ENCODE results near the gene CALCOCO2. TPM values are rescaled to one million over a fixed set of nuclear protein-coding genes. Genes with fewer than 3 reads are reported as not detected.
"Not testable (repeated sequence)": the region's sequence is repeated elsewhere in the genome, so short reads cannot be mapped to it uniquely, and the experiment has no call there.

Gene CALCOCO2
- total RNA-seq, 1 donor from 2014 or later: 142 TPM

DNA sequence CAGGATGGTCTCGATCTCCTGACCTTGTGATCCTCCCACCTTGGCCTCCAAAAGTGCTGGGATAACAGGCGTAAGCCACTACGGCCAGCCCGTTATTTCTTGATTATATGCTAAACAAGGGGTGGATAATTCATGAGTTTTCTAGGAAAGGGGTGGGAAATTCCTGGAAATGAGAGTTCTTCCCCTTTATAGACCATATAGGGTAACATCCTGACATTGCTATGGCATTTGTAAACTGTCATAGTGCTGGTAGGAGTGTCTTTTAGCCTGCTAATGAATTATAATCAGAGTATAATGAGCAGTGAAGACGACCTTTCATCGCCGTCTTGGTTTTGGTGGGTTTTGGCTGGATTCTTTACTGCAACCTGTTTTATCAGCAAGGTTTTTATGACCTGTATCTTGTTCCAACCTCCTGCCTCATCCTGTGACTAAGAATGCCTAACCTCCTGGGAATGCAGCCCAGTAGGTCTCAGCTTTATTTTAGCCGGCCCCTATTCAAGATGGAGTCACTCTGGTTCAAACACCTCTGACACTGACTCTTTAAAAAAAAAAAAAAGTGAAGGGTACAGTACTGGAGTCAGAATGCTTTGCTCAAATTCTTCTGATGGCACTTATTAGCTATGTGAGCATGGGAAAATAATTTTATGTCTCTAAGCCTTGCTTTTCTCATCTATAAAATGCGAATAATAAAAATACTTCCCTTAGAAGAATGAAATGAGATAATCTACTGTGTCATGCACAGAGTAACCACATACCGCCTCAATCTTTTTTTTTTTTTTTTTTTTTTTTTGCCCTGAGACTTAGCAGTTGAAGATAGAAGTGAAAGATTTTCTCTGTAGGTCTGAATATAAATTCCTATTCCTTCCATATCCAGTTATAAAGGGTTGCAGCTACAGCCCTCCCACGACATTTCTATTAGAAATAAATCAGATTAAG is 5.1 kb upstream of the CALCOCO2 start:
- Mint-ChIP-seq H3K27me3 (ENCODE audit: unreplicated experiment) (no peaks in the 10 kb centered on the region), H3K9me3 (ENCODE audit: unreplicated experiment) (peaks cover 4% of the 10 kb centered on the region), H3K27ac (ENCODE audit: unreplicated experiment) (no peak overlapping the region), H3K36me3 (ENCODE audit: unreplicated experiment) (no peaks in the 10 kb centered on the region), H3K4me1 (ENCODE audit: low read depth, unreplicated experiment) (peaks cover 4% of the 10 kb centered on the region), H3K4me3 (ENCODE audit: unreplicated experiment) (no peak overlapping the region)
- TF ChIP-seq, protein P1, sequence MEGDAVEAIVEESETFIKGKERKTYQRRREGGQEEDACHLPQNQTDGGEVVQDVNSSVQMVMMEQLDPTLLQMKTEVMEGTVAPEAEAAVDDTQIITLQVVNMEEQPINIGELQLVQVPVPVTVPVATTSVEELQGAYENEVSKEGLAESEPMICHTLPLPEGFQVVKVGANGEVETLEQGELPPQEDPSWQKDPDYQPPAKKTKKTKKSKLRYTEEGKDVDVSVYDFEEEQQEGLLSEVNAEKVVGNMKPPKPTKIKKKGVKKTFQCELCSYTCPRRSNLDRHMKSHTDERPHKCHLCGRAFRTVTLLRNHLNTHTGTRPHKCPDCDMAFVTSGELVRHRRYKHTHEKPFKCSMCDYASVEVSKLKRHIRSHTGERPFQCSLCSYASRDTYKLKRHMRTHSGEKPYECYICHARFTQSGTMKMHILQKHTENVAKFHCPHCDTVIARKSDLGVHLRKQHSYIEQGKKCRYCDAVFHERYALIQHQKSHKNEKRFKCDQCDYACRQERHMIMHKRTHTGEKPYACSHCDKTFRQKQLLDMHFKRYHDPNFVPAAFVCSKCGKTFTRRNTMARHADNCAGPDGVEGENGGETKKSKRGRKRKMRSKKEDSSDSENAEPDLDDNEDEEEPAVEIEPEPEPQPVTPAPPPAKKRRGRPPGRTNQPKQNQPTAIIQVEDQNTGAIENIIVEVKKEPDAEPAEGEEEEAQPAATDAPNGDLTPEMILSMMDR (IDR thresholded peaks at IDR 0.05; ENCODE audit: partially characterized antibody, unreplicated experiment): no peak
- DNase-seq: no peak

DNA sequence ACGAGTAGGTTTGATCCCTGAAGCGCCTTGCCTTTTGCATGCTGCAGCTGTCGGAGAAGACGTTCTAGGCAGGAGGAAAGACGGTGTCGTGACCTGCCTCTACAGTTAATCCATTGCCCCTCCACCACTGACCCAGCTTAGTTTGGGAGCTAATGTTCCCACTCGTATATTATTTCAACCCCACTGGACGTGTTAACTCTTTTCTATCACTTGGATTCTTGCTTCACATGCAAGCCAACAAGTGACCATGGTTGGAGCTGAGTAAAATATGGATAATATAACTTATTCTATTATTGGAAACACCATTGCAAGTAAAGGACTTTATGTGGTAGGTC is 681 bp downstream of the CALCOCO2 start:
- H3K4me3 Mint-ChIP-seq (ENCODE audit: unreplicated experiment): peak overlapping the region; percentile 95
- H3K27ac Mint-ChIP-seq (ENCODE audit: unreplicated experiment): peak overlapping the region; percentile 89
- H3K9me3 Mint-ChIP-seq (ENCODE audit: unreplicated experiment): peaks cover 6% of the 10 kb centered on the region
- TF ChIP-seq, protein P1 (IDR thresholded peaks at IDR 0.05; ENCODE audit: partially characterized antibody, unreplicated experiment): no peak
- H3K4me1 Mint-ChIP-seq (ENCODE audit: low read depth, unreplicated experiment): peaks cover 12% of the 10 kb centered on the region
- H3K36me3 Mint-ChIP-seq (ENCODE audit: unreplicated experiment): no peaks in the 10 kb centered on the region
- H3K27me3 Mint-ChIP-seq (ENCODE audit: unreplicated experiment): no peaks in the 10 kb centered on the region
- no peak for DNase-seq

DNA sequence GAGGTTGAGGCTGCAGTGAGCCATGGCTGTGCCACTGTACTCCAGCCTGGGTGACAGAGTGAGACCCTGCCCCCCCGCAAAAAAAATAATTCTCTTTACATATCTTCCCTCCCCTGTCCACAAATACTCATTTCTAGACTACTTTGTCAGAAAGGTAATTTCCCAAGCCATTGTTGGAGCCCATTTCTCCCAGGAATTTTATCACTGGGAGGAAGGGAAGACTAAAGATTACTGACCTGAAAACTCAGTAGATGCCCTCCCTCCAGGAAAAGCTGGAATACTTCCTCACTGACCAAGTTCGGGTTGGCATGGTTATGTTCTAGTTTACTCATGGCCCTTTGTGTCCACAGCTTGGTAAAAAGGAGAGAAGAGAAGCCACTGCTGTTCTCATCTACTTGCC is 4.1 kb downstream of the CALCOCO2 start:
- Mint-ChIP-seq H3K4me1 (ENCODE audit: low read depth, unreplicated experiment) (peaks cover 16% of the 10 kb centered on the region), H3K27ac (ENCODE audit: unreplicated experiment) (no peak overlapping the region), H3K36me3 (ENCODE audit: unreplicated experiment) (no peaks in the 10 kb centered on the region), H3K4me3 (ENCODE audit: unreplicated experiment) (no peak overlapping the region), H3K27me3 (ENCODE audit: unreplicated experiment) (no peaks in the 10 kb centered on the region), H3K9me3 (ENCODE audit: unreplicated experiment) (peaks cover 9% of the 10 kb centered on the region)
- TF ChIP-seq, protein P1 (IDR thresholded peaks at IDR 0.05; ENCODE audit: partially characterized antibody, unreplicated experiment): no peak
- DNase-seq: no peak

DNA sequence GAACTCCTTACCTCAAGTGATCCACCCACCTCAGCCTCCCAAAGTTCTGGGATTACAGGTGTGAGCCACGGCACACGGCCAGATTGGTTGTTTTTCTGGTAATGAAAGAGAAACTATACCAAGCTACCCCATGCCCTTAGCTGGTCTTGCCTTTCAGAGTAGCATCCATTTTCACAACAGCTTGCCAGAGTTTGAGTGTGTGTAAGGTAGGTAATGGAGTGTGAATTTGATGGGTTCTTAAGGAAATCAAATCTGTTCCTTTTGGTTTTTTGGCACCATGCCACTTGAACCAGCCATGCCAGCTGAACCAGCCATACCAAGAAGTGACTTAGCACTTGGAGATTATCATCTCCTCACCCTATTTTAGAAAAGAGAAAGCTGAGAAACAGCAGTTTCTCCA is 5.1 kb downstream of the CALCOCO2 start:
- no peaks in the 10 kb centered on the region for H3K27me3 Mint-ChIP-seq (ENCODE audit: unreplicated experiment)
- no peak overlapping the region for H3K4me3 Mint-ChIP-seq (ENCODE audit: unreplicated experiment)
- DNase-seq: no peak
- H3K36me3 Mint-ChIP-seq (ENCODE audit: unreplicated experiment): no peaks in the 10 kb centered on the region
- no peak overlapping the region for H3K27ac Mint-ChIP-seq (ENCODE audit: unreplicated experiment)
- H3K4me1 Mint-ChIP-seq (ENCODE audit: low read depth, unreplicated experiment): peaks cover 16% of the 10 kb centered on the region
- TF ChIP-seq, protein P1 (IDR thresholded peaks at IDR 0.05; ENCODE audit: partially characterized antibody, unreplicated experiment): no peak
- H3K9me3 Mint-ChIP-seq (ENCODE audit: unreplicated experiment): peaks cover 4% of the 10 kb centered on the region

DNA sequence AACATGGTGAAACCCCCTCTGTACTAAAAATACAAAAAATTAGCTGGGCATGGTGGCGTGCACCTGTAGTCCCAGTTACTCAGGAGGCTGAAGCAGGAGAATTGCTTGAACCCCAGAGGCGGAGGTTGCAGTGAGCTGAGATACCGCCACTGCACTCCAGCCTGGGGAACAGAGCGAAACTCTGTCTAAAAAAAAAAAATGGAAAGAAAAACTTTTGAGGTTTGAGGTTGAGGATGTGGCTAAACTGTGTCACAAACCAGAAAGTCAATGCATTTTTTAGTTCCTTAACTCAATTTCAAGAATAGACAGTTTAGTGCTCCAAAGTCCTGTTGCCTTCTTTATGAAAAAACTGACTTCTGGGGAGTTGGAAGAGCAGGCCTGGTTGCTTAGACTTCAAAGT is 6.6 kb downstream of the CALCOCO2 start:
- DNase-seq; H3K9me3 Mint-ChIP-seq (ENCODE audit: unreplicated experiment); H3K36me3 Mint-ChIP-seq (ENCODE audit: unreplicated experiment): not testable (repeated sequence)

More for the DNA sequence above, 6.6 kb downstream of the CALCOCO2 start:
- not testable (repeated sequence) for H3K27ac Mint-ChIP-seq (ENCODE audit: unreplicated experiment); H3K27me3 Mint-ChIP-seq (ENCODE audit: unreplicated experiment); H3K4me3 Mint-ChIP-seq (ENCODE audit: unreplicated experiment)
- peaks cover 21% of the 10 kb centered on the region for H3K4me1 Mint-ChIP-seq (ENCODE audit: low read depth, unreplicated experiment)

All from glutamatergic neuron (in vitro differentiated cells).